ENCODE measurements around the gene UBE2G1. TPM values are rescaled to one million over a fixed set of nuclear protein-coding genes. Genes with fewer than 3 reads are reported as not detected.

The UBE2G1 gene
- total RNA-seq (2022; extraction: Qiagen RNA extraction) = 74.9 to 85.3 TPM (median 80.8 TPM) in 5 replicates

GRCh38 chr17:4366327-4367063 is at the start of gene UBE2G1:
UBE2G1 (minus strand) TSS chr17:4366675; CDS start chr17:4366316, 359 bp downstream.

GRCh38 chr17:4263282-4264215 is 102.9 kb downstream of the UBE2G1 start, which contains the start of gene ANKFY1:
ANKFY1 (minus strand) TSS chr17:4263979; CDS start chr17:4263941, 38 bp downstream.

Other genes starting within 250 kb of the UBE2G1 start
- gene ZZEF1, start 223.6 kb downstream of the UBE2G1 start, total RNA-seq (2022; extraction: Qiagen RNA extraction) = 11.7 to 16.4 TPM (median 14.6 TPM) in 5 replicates
- gene CYB5D2, start 223.5 kb downstream of the UBE2G1 start, total RNA-seq (2022; extraction: Qiagen RNA extraction) = 16.7 to 21.5 TPM (median 19.2 TPM) in 5 replicates
- gene ANKFY1, start 102.7 kb downstream of the UBE2G1 start, total RNA-seq (2022; extraction: Qiagen RNA extraction) = 26.4 to 34.2 TPM (median 31.2 TPM) in 5 replicates
- gene SPNS3, start 67.3 kb upstream of the UBE2G1 start, total RNA-seq (2022; extraction: Qiagen RNA extraction) = 0.20 TPM in 1 of 5 replicates, not detected in the others
- gene SPNS2, start 132.2 kb upstream of the UBE2G1 start, total RNA-seq (2022; extraction: Qiagen RNA extraction) = 11.3 to 17.3 TPM (median 12.9 TPM) in 5 replicates
- 92.8 to 102 TPM (median 99.0 TPM) in 5 replicates for gene MYBBP1A, start 188.7 kb upstream of the UBE2G1 start, total RNA-seq (2022; extraction: Qiagen RNA extraction)
- gene GGT6, start 193.9 kb upstream of the UBE2G1 start, total RNA-seq (2022; extraction: Qiagen RNA extraction) = not detected in 5 replicates
- 0.18 to 0.77 TPM (median 0.40 TPM) in 5 replicates for gene SMTNL2, start 217.9 kb upstream of the UBE2G1 start, total RNA-seq (2022; extraction: Qiagen RNA extraction)